Activated CD8-positive, alpha-beta memory T cell treated with anti-CD3 and anti-CD28 coated beads, Interleukin-2, amount 50 U/mL, for 24 hours (primary cell): ENCODE results near the gene CREB5.
"Not testable (repeated sequence)": the region's sequence is repeated elsewhere in the genome, so short reads cannot be mapped to it uniquely, and the experiment has no call there.

Source experiments
- DNase-seq: peaks from one replicate; pipeline ENCODE4 v3.0.0-alpha.2; 2020; ENCODE audit errors: extremely low read depth

CREB5 gene

GRCh38 chr7:28776463-28777157 is 364.3 kb downstream of the CREB5 start:
- DNase-seq: no peak

- no peak for DNase-seq
Measured at GRCh38 chr7:28778786-28779185, 366.5 kb downstream of the CREB5 start.

GRCh38 chr7:28779954-28780353 is 367.6 kb downstream of the CREB5 start:
- DNase-seq: no peak

GRCh38 chr7:28782362-28782761 is 370.0 kb downstream of the CREB5 start:
- no peak for DNase-seq

GRCh38 chr7:28784171-28784902 is 372.0 kb downstream of the CREB5 start:
- no peak for DNase-seq

GRCh38 chr7:28785041-28785995 is 373.0 kb downstream of the CREB5 start:
- DNase-seq: no peak

- not testable (repeated sequence) for DNase-seq
Measured at GRCh38 chr7:28786156-28786555, 373.8 kb downstream of the CREB5 start.

- DNase-seq: no peak
Measured at GRCh38 chr7:28787106-28787505, 374.8 kb downstream of the CREB5 start.

GRCh38 chr7:28790467-28790866 is 378.1 kb downstream of the CREB5 start:
- no peak for DNase-seq

GRCh38 chr7:28792858-28793257 is 380.5 kb downstream of the CREB5 start:
- DNase-seq: no peak

- DNase-seq: no peak
Measured at GRCh38 chr7:28793381-28794085, 381.2 kb downstream of the CREB5 start.

GRCh38 chr7:28798274-28798673 is 386.0 kb downstream of the CREB5 start:
- no peak for DNase-seq

- DNase-seq: no peak
Measured at GRCh38 chr7:28799619-28800018, 387.3 kb downstream of the CREB5 start.

- no peak for DNase-seq
Measured at GRCh38 chr7:28800150-28800549, 387.8 kb downstream of the CREB5 start.

GRCh38 chr7:28802450-28802849 is 390.1 kb downstream of the CREB5 start:
- DNase-seq: no peak

GRCh38 chr7:28804157-28804556 is 391.8 kb downstream of the CREB5 start:
- no peak for DNase-seq

- DNase-seq: no peak
Measured at GRCh38 chr7:28804990-28805389, 392.7 kb downstream of the CREB5 start.

- DNase-seq: no peak
Measured at GRCh38 chr7:28806841-28807240, 394.5 kb downstream of the CREB5 start.

GRCh38 chr7:28807396-28807994 is 395.2 kb downstream of the CREB5 start:
- DNase-seq: no peak

GRCh38 chr7:28808796-28809533 is 396.6 kb downstream of the CREB5 start:
- no peak for DNase-seq

- no peak for DNase-seq
Measured at GRCh38 chr7:28811008-28811407, 398.7 kb downstream of the CREB5 start.
